Heart left ventricle (tissue), 13 donors: ENCODE measurements around the gene SNUPN.

ENCODE experiments used
- CTCF ChIP-seq, 12 donors: fragments of 200-600 bp; sonication (generic) in 4 of 12; IDR thresholded peaks; one replicate each; pipeline versions ENCODE4 v1.5.0 to v1.8.0; 2018 to 2022; ENCODE audit warnings: antibody characterized with exemption in 12 of 12, mild to moderate bottlenecking in 5 of 12
- POLR2A ChIP-seq, 2 donors: fragments of 450-650 bp; IDR thresholded peaks; one replicate each; pipeline ENCODE4 v1.6.1; 2017; ENCODE audit warnings: antibody characterized with exemption in 2 of 2, mild to moderate bottlenecking in 2 of 2, moderate library complexity in 2 of 2
- donor health status: ischemic (EF 13 %, LVEDD 7.1; RV severe dilation, severe dysfunction).
- donor health status: DM: no; HTN: yes; CAD: no.
- donor health status: DM: no; HTN: no; CAD: no.
- donor health status: ischemic (EF 25% LVEDD 6.9; RV normal size, moderate dysfunction).
- donor health status: ischemic (EF 25% LVEDD 5.7; RV mildly dilated, moderate dysfunction).
- donor health status: ischemic (EF 35%, LVEDD 5.7; RV mildly dilated, moderate dysfunction).
- donor health status: nonischemic (EF 11% LVEDD 7.7; RV severe dilation, severe dysfunction).
- donor health status: DM: yes; HTN: yes; CAD: no.
- donor health status: PGD.
- donor health status: ischemic (EF 29% LVEDD 5.4; RV normal size, mild dysfunction).
- donor health status: nonischemic (EF 23%, LVEDD 6.1; RV moderate dilation, normal function).

DNA sequence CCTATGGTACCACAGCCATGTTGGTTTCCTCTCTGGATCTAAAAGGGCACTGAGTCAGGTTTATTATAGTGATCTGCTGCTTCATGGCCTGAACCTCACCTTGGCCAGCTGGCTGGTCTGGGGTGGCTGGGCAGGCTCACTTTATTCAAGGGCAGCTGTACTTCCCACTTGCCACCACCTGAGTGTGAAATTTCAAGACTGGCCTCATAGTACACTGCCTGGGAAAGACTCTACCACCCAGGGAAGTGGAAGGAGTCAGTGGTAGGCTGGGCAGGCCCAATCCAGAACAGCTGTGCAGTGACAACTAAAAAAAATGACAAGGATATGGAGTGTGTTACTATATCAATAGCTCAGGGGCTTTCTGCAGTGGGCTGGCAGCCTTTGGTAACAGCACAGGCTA, 8.8 kb downstream of the SNUPN start:
- TF ChIP-seq CTCF (IDR thresholded peaks at IDR 0.05), result no peak
- TF ChIP-seq POLR2A (IDR thresholded peaks at IDR 0.05), result no peak
